Adrenal gland (tissue), 12 donors: ENCODE results near the gene SORD. TPM values are rescaled to one million over a fixed set of nuclear protein-coding genes. Genes with fewer than 3 reads are reported as not detected.
"Not testable (repeated sequence)": the region's sequence is repeated elsewhere in the genome, so short reads cannot be mapped to it uniquely, and the experiment has no call there.

Experiments
- DNase-seq, 7 donors: peaks; one replicate each; pipeline ENCODE4 v3.0.0-alpha.2; 2019 to 2020
- H3K27ac ChIP-seq, 5 donors: fragments of 200-600 bp; sonication (generic) in 4 of 5; 1 replicate in 3 of 5; 2 replicates in 2 of 5; pipeline versions ENCODE4 v1.5.1 to v1.8.0; 2016 to 2020; ENCODE audit warnings: mild to moderate bottlenecking in 1 of 5
- H3K27me3 ChIP-seq: fragments of 200-600 bp; 2 replicates; pipeline ENCODE4 v1.8.0; 2021
- H3K36me3 ChIP-seq, 2 donors: fragments of 200-600 bp; replicated peaks in 1 of 2; 1 replicate in 1 of 2; 2 replicates in 1 of 2; pipeline versions ENCODE4 v1.5.1 to v1.8.0; 2018 to 2022
- H3K4me1 ChIP-seq, 2 donors: fragments of 200-600 bp; replicated peaks in 1 of 2; 1 replicate in 1 of 2; 2 replicates in 1 of 2; pipeline versions ENCODE4 v1.5.1 to v1.8.0; 2018 to 2021
- H3K4me3 ChIP-seq, 4 donors: fragments of 200-600 bp; sonication (generic) in 3 of 4; one replicate each; pipeline ENCODE4 v1.5.1; 2016 to 2018
- H3K9me3 ChIP-seq, 3 donors: fragments of 200-600 bp; sonication (generic) in 1 of 3; replicated peaks in 1 of 3; 1 replicate in 2 of 3; 2 replicates in 1 of 3; pipeline versions ENCODE4 v1.5.1 to v1.8.0; 2016 to 2021
- CTCF ChIP-seq, 6 experiments: fragments of 450-650 bp in 4 of 6; fragments of 200-600 bp in 2 of 6; sonication (generic) in 1 of 6; IDR thresholded peaks; 1 replicate in 5 of 6; 2 replicates in 1 of 6; pipeline versions ENCODE4 v1.5.1 to v1.8.0; 2016 to 2021; ENCODE audit warnings: antibody characterized with exemption in 6 of 6, mild to moderate bottlenecking in 2 of 6, moderate library complexity in 1 of 6
- POLR2A ChIP-seq, 2 donors: fragments of 450-650 bp; IDR thresholded peaks; one replicate each; pipeline ENCODE4 v1.6.1; 2017; ENCODE audit warnings: antibody characterized with exemption in 2 of 2, mild to moderate bottlenecking in 2 of 2, moderate library complexity in 1 of 2
- WGBS, 4 donors: extraction: QIAGEN DNeasy Blood & Tissue Kit in 2 of 4; methylation state at CpG; one replicate each; pipeline versions ENCODE4 v1.1.5 to v1.1.7; 2013 to 2017; 5-methylcytosine and 5-hydroxymethylcytosine counted together
- intact Hi-C, 2 donors: fragments of 100-400 bp; cut with DNase I; formaldehyde crosslinking; loops; one replicate each; pipeline versions ENCODE4 v1.14.1 to v1.15.0; 2022 to 2023
- polyA plus RNA-seq, 3 donors: library from polyadenylated mRNA; stranded (reverse); fragments of 200-250 nt in 2 of 3; fragments of 350-450 nt in 1 of 3; fragmentation: Illumina TruSeq in 1 of 3; extraction: RNeasy Lipid Tissue Mini Kit (QIAGEN cat#74804) in 1 of 3; gene quantifications; one replicate each; pipeline ENCODE4 v1.2.3, GENCODE V29; 2013 to 2014
- total RNA-seq, 9 donors: library from RNA; depleted of rRNA in 4 of 9; stranded (reverse); fragments of >200 nt in 4 of 9; fragments of 120-200 nt in 1 of 9; fragmentation: NEBNext Ultra II Directional in 1 of 9; extraction: Animal tissue kit (Norgen Biotek cat#: 25700) in 1 of 9; gene quantifications; one replicate each; pipeline versions ENCODE4 v1.1.0 to v1.2.4, GENCODE V29; 2013 to 2023
- donor health status: healthy with polysubstance abuse.
- donor health status: Bipolar disorder and iron deficiency.
- donor health status: DM: yes; HTN: yes; CAD: no.
- donor health status: DM: no; HTN: no; CAD: no.
- donor health status: DM: no; HTN: no; CAD: no.
- donor health status: DM: yes; HTN: yes; CAD: no.

The SORD gene
- total and polyA plus RNA-seq, 12 donors: 6.8 to 164 (median 45.3) TPM

- intact Hi-C loops: no loop called here
- Histone ChIP-seq H3K36me3 (no peaks in the 10 kb centered on the region), H3K27me3 (no peaks in the 10 kb centered on the region), H3K4me1 (no peaks in the 10 kb centered on the region), H3K9me3 (no peaks in the 10 kb centered on the region), H3K4me3 (no peak overlapping the region), H3K27ac (no peak overlapping the region)
- 58 to 85% (median 74%) methylated on average over 2 of the region's 2 CpGs for WGBS, 4 donors
- DNase-seq: no peak
- TF ChIP-seq CTCF (IDR thresholded peaks at IDR 0.05) (no peak), POLR2A (IDR thresholded peaks at IDR 0.05) (no peak)
Measured at GRCh38 chr15:45009046-45009445, 13.9 kb upstream of the SORD start.

GRCh38 chr15:45015114-45015513, 7.9 kb upstream of the SORD start:
- WGBS, 4 donors: 75 to 96% (median 90%) methylated on average over 1 of the region's 1 CpG
- H3K4me3 ChIP-seq, H3K27me3 ChIP-seq, H3K36me3 ChIP-seq, H3K27ac ChIP-seq, H3K4me1 ChIP-seq, DNase-seq, intact Hi-C loops, H3K9me3 ChIP-seq: not testable (repeated sequence)

GRCh38 chr15:45020222-45020900, 2.6 kb upstream of the SORD start:
- H3K27ac ChIP-seq, H3K4me3 ChIP-seq, DNase-seq, intact Hi-C loops, H3K9me3 ChIP-seq, H3K36me3 ChIP-seq, H3K27me3 ChIP-seq: not testable (repeated sequence)
- 88 to 91% (median 88%) methylated on average over 9 of the region's 9 CpGs for WGBS, 4 donors
- H3K4me1 ChIP-seq: peaks cover 13 to 28% of the 10 kb centered on the region in 2 donors

GRCh38 chr15:45020901-45021259, 2.1 kb upstream of the SORD start:
- H3K9me3 ChIP-seq, intact Hi-C loops, DNase-seq, H3K27me3 ChIP-seq, H3K4me3 ChIP-seq, H3K36me3 ChIP-seq: not testable (repeated sequence)
- peak overlapping the region in 1 of 5 donors; percentile 14 for H3K27ac ChIP-seq
- H3K4me1 ChIP-seq: peaks cover 13 to 30% of the 10 kb centered on the region in 2 donors
- 91 to 100% (median 94%) methylated on average over 9 of the region's 9 CpGs for WGBS, 4 donors

GRCh38 chr15:45021348-45021747, 1.6 kb upstream of the SORD start:
- no peak for TF ChIP-seq POLR2A (IDR thresholded peaks at IDR 0.05)
- TF ChIP-seq CTCF (IDR thresholded peaks at IDR 0.05): no peak
- H3K27me3 ChIP-seq: no peaks in the 10 kb centered on the region
- no peaks in the 10 kb centered on the region for H3K9me3 ChIP-seq
- H3K27ac ChIP-seq: peak overlapping the region in 4 of 5 donors; percentile 14 to 47 (median 38)
- 44 to 50% (median 47%) methylated on average over 4 to 6 of the region's 6 CpGs for WGBS, 4 donors
- DNase-seq: peak in 6 of 7 donors; percentile 39 to 95 (median 90)
- intact Hi-C loops: no loop called here
- H3K36me3 ChIP-seq: no peaks in the 10 kb centered on the region
- H3K4me1 ChIP-seq: peaks cover 13 to 30% of the 10 kb centered on the region in 2 donors
- no peak overlapping the region for H3K4me3 ChIP-seq

GRCh38 chr15:45023659-45024225, 747 bp downstream of the SORD start:
- H3K27me3 ChIP-seq: no peaks in the 10 kb centered on the region
- H3K27ac ChIP-seq: peak overlapping the region in 4 of 5 donors; percentile 69 to 92 (median 88)
- DNase-seq: peak in 5 of 7 donors; percentile 34 to 42 (median 42)
- intact Hi-C loops: no loop called here
- TF ChIP-seq CTCF (IDR thresholded peaks at IDR 0.05) (no peak), POLR2A (IDR thresholded peaks at IDR 0.05) (no peak)
- H3K4me1 ChIP-seq: peaks cover 13 to 36% of the 10 kb centered on the region in 2 donors
- no peaks in the 10 kb centered on the region for H3K36me3 ChIP-seq
- H3K9me3 ChIP-seq: no peaks in the 10 kb centered on the region
- 8 to 9% (median 9%) methylated on average over 4 of the region's 4 CpGs for WGBS, 4 donors
- H3K4me3 ChIP-seq: peak overlapping the region in 3 of 4 donors; percentile 43 to 71 (median 55)

GRCh38 chr15:45024649-45025048, 1.7 kb downstream of the SORD start:
- H3K4me3 ChIP-seq, H3K27ac ChIP-seq, DNase-seq, H3K36me3 ChIP-seq, H3K9me3 ChIP-seq, intact Hi-C loops, H3K27me3 ChIP-seq: not testable (repeated sequence)
- 66 to 76% (median 70%) methylated on average over 2 to 3 of the region's 3 CpGs for WGBS, 4 donors
- peaks cover 13 to 36% of the 10 kb centered on the region in 2 donors for H3K4me1 ChIP-seq

- DNase-seq, H3K27me3 ChIP-seq, intact Hi-C loops, H3K27ac ChIP-seq, H3K9me3 ChIP-seq, H3K4me3 ChIP-seq, H3K36me3 ChIP-seq: not testable (repeated sequence)
- H3K4me1 ChIP-seq: peaks cover 13 to 36% of the 10 kb centered on the region in 2 donors
- 75 to 98% (median 96%) methylated on average over 3 of the region's 3 CpGs for WGBS, 4 donors
Measured at GRCh38 chr15:45025627-45026026, 2.6 kb downstream of the SORD start.
